ENCODE data around the gene ITGA11.

The ITGA11 gene

DNA sequence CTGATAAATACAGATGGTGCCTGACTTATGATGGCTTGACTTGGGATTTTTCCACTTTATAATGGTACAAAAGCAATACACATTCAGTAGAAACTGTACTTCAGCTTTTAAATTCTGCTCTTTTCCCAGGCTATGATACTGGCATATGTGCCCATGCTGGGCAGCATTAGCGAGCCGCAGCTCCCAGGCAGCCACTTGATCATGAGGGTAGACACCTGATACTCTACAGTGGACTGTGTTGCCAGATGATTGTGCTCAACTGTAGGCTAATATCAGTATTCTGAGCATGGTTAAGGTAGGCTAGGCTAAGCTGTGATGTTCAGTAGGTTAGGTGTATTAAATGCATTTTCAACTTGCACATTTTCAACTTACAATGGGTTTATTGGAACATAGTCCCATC is 172.1 kb downstream of the ITGA11 start:
- no peak for DNase-seq

DNA sequence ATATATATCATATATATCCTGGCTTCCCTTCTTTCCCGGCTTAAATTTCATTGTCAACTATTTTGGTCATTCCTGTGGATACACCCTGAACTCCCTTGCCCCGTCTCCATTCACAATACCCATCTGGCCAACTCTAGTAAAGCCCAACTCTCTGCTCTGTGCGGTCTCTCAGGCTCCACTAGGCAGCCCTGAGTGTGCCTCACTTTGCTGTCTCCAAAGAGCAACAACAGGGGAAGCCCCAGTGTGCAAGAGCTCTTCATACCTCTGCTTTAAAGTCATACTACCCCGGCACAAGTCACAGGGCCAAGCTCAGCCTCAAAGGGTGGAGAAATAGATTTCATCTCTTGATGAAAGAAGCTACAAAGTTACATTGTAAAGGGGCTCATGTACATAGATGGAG is 173.3 kb downstream of the ITGA11 start:
- peak; percentile 38 for DNase-seq

DNA sequence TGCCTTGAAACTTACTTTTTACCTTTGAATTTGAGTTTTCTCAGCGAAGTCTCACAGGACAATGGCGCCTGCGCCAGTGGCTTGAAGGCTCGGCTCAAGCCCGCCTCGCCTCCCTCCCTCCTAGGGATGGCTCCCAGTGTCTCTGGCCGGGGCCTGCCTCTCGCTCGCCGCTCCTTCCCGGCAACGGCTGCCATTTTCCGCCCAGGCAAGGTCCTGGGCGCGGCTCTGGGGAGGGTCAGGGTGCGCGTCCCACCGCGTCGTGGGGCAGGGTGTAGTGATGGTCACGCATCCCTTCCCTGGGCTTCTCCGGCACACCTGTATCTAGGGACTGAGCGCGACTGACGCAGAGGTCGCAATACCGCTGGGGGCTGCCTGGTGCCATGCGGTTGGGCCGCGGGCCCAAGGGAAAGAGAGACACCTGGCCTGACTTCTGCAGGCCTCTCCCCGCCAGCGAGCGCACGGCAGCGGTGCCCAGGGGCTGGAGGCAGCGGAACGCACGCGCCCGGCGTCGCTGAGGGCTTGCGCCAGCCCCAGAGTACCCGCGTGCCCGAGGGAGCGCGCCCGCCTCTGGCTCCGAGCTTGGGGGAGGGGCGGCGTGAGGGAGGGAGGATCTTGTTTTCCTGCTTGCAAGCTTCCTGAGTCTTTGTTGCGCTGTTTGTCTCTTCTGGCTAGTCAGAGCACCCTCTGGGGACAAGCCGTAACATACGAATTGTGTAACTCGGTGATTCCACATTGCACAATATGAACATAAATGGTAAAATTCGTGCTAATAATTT is 175.1 kb downstream of the ITGA11 start:
- DNase-seq: peak; percentile 76

DNA sequence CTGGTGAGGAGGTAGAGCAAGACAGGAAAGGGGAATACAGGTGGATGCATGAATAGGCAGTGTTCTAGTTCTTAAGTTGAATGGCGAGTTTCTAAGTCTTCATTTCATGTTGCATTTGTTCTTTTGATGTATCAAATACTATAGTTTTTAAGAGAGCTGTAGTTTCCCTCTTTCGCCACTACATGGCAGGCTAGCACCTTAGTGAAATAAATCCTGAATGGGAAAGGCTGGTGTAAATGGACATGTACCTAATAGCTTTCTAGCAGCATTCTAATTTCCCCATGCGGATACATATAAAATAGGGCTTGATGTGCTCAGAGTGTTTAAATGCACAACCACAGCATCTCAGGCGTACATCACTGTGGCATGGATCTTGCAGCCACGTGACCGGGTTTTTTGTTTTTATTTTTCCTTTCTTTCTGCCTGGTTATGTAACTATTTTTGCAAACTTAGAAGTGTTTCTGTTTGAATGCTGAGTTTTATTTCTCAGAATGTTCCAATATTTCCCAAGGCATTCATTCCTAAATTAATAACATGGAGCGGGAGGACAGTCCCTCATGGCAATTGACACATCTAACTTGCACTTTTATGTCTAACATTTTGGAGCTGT is 178.9 kb downstream of the ITGA11 start:
- no peak for DNase-seq

DNA sequence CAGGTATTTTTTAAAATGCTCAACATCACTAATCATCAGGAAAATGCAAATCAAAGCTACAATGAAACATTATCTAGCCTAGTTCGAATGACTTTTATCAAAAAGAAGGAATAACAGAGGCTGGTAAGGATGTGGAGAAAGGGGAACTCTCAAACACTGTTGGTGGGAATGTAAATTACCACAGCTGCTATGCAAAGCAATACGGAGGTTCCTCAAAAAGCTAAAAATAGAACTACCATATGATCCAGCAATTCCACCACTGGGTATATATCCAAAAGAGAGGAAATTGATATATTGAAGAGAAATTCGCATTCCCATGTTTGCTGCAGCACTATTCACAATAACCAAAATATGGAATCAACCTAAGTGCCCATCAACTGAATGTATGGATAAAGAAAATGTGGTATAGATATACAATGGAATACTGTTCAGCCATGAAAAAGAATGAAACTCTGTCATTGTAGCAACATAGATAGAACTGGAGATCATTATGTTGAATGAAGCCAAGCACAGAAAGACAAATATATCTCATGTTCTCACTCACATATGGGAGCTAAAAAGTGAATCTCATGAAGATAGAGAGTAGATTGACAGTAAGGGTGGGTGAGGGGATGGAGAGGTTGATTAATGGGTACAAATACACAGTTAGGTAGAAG is 182.8 kb downstream of the ITGA11 start:
- DNase-seq: no peak
